ENCODE data around the gene TCOF1. TPM values are rescaled to one million over a fixed set of nuclear protein-coding genes. Genes with fewer than 3 reads are reported as not detected.

Gene TCOF1
- total and polyA plus RNA-seq, 2 donors (not counting 3 experiments of a cell fraction or from before 2014, with no cell fraction given) = 11.2 to 52.0 TPM

DNA sequence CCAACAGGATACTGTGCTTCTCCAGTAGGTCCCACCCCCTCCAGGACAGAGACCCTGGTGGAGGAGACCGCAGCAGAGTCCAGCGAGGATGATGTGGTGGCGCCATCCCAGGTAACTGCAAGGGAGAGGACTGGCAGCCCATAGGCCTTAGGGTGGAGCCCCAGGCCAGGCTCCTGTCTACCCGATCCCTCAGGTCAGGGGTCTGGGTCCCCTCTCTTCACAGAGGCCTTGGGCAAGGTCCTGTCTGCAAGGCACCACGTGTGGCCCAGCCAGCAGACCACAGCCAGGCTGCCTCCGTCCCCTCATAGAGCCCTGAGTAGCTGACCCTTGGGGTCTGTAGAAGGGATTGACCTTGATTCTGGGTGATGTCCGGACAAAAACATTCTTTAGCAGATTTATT is 35.2 kb downstream of the TCOF1 start:
- ChIA-PET CTCF (interaction anchor here (1.0 kb wide), 1 partner anchor 43 kb away, joined by 3 read pairs; no protein-coding TSS in a partner anchor), POLR2A (no interaction called here)
- H3K79me2 ChIP-seq (ENCODE audit: control insufficient read depth, insufficient read depth, low read length) = no peaks in the 10 kb centered on the region

More for the DNA sequence above, 35.2 kb downstream of the TCOF1 start:
- peaks cover 5 to 49% of the 10 kb centered on the region in 2 experiments for H3K36me3 ChIP-seq (ENCODE audit: control insufficient read depth in 2 of 2, extremely low read depth in 1 of 2, insufficient read depth in 2 of 2, low read length in 2 of 2)
- H3K9ac ChIP-seq (replicated peaks; ENCODE audit: extremely low read depth, insufficient read depth, low read length) = no peak overlapping the region
- H3K27me3 ChIP-seq (ENCODE audit: control insufficient read depth in 2 of 2, insufficient read depth in 2 of 2, low read length in 2 of 2) = no peaks in the 10 kb centered on the region
- no peak overlapping the region for H2AFZ ChIP-seq (ENCODE audit: low read depth, low read length)
- H3K9me3 ChIP-seq (replicated peaks; ENCODE audit: control insufficient read depth, insufficient read depth, low read length) = no peaks in the 10 kb centered on the region
- no peak overlapping the region for H3K4me3 ChIP-seq (replicated peaks in 1 of 3; ENCODE audit: insufficient read depth in 1 of 3, low read depth in 1 of 3, low read length in 3 of 3)
- intact Hi-C loops (cut with micrococcal nuclease) (no loop called here), dilution Hi-C loops (cut with MboI; ENCODE audit: extremely low pct_ligation_motif_present, low sequenced_read_pairs) (no loop called here)
- TF ChIP-seq POLR2AphosphoS5 (IDR thresholded peaks at IDR 0.05; ENCODE audit: insufficient read depth, low read depth, low read length) (no peak), GATA2 (IDR thresholded peaks at IDR 0.05; ENCODE audit: insufficient read depth, insufficient read length, low read depth, low read length) (no peak), FOS (IDR thresholded peaks at IDR 0.05; ENCODE audit: borderline replicate concordance, insufficient read depth, low read length) (no peak), MYC (IDR thresholded peaks at IDR 0.05; ENCODE audit: low read depth, low read length) (no peak), JUN (IDR thresholded peaks at IDR 0.05; ENCODE audit: borderline replicate concordance, insufficient read depth, insufficient read length, low read depth) (no peak), POLR2A (IDR thresholded peaks at IDR 0.05; ENCODE audit: low read depth, low read length) (no peak)
- TF ChIP-seq, protein P1, sequence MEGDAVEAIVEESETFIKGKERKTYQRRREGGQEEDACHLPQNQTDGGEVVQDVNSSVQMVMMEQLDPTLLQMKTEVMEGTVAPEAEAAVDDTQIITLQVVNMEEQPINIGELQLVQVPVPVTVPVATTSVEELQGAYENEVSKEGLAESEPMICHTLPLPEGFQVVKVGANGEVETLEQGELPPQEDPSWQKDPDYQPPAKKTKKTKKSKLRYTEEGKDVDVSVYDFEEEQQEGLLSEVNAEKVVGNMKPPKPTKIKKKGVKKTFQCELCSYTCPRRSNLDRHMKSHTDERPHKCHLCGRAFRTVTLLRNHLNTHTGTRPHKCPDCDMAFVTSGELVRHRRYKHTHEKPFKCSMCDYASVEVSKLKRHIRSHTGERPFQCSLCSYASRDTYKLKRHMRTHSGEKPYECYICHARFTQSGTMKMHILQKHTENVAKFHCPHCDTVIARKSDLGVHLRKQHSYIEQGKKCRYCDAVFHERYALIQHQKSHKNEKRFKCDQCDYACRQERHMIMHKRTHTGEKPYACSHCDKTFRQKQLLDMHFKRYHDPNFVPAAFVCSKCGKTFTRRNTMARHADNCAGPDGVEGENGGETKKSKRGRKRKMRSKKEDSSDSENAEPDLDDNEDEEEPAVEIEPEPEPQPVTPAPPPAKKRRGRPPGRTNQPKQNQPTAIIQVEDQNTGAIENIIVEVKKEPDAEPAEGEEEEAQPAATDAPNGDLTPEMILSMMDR (IDR thresholded peaks at IDR 0.05; ENCODE audit: extremely low read depth in 1 of 2, insufficient read depth in 1 of 2, low read depth in 1 of 2, low read length in 2 of 2) = no peak
- TF ChIP-seq, protein P2, sequence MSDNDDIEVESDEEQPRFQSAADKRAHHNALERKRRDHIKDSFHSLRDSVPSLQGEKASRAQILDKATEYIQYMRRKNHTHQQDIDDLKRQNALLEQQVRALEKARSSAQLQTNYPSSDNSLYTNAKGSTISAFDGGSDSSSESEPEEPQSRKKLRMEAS (IDR thresholded peaks at IDR 0.05; ENCODE audit: insufficient read depth, insufficient read length) = no peak
- BruUV-seq (replicated peaks) = no TSS peak
- H4K20me1 ChIP-seq (replicated peaks; ENCODE audit: control insufficient read depth, extremely low read depth, insufficient read depth, low read length) = no peaks in the 10 kb centered on the region
- no peak for DNase-seq (ENCODE audit: low read depth, low spot score)
- H3K9me1 ChIP-seq (replicated peaks; ENCODE audit: control insufficient read depth, extremely low read depth, insufficient read depth, low read length) = no peaks in the 10 kb centered on the region
- H3K27ac ChIP-seq (ENCODE audit: insufficient read depth, low read depth, low read length) = no peak overlapping the region
- H3K4me1 ChIP-seq (ENCODE audit: control insufficient read depth, extremely low read depth, insufficient read depth, low read length) = no peaks in the 10 kb centered on the region
- no peak for FAIRE-seq
- H3K4me2 ChIP-seq (ENCODE audit: insufficient read depth, low read length) = no peak overlapping the region

All from endothelial cell of umbilical vein (primary cell).